GM18868 (cell line): ENCODE results near the gene COPS4.
"Not testable (repeated sequence)": the region's sequence is repeated elsewhere in the genome, so short reads cannot be mapped to it uniquely, and the experiment has no call there.

ENCODE experiments used
- ATAC-seq: cut with Tn5 transposase; IDR thresholded peaks from one replicate; pipeline ENCODE4 v1.9.1; 2021; ENCODE audit warnings: mild to moderate bottlenecking, moderate library complexity; ENCODE audit not compliant: unreplicated experiment

Gene COPS4

GRCh38 chr4:83034630-83035494 is at the start of gene COPS4:
TSS of gene COPS4 (plus strand) at chr4:83035183. CDS start at chr4:83035225, 42 bp downstream.
- ATAC-seq = peak; percentile 99

- ATAC-seq = not testable (repeated sequence)
These were observed 47.5 kb upstream of the COPS4 start for GRCh38 chr4:82987519-82987918.

GRCh38 chr4:82988323-82988832 is 46.6 kb upstream of the COPS4 start:
- no peak for ATAC-seq

- peak; percentile 96 for ATAC-seq
These were observed 45.2 kb upstream of the COPS4 start for GRCh38 chr4:82989575-82990429.

- ATAC-seq = no peak
These were observed 40.1 kb upstream of the COPS4 start for GRCh38 chr4:82994834-82995233.

GRCh38 chr4:82998898-82999297 is 36.1 kb upstream of the COPS4 start:
- no peak for ATAC-seq

GRCh38 chr4:83002329-83002728 is 32.7 kb upstream of the COPS4 start:
- no peak for ATAC-seq

- ATAC-seq = not testable (repeated sequence)
These were observed 31.8 kb upstream of the COPS4 start for GRCh38 chr4:83003044-83003791.

- no peak for ATAC-seq
These were observed 25.5 kb upstream of the COPS4 start for GRCh38 chr4:83009529-83009928.

GRCh38 chr4:83010111-83010521 is 24.9 kb upstream of the COPS4 start:
- no peak for ATAC-seq

- peak; percentile 43 for ATAC-seq
These were observed 24.3 kb upstream of the COPS4 start, which contains the start of gene LIN54 for GRCh38 chr4:83010522-83011318. TSS of gene LIN54 (minus strand) at chr4:83010823. CDS start at chr4:82984844, 25,979 bp downstream.

- ATAC-seq = no peak
These were observed 23.2 kb upstream of the COPS4 start for GRCh38 chr4:83011689-83012199.

- ATAC-seq = peak; percentile 4
These were observed 22.7 kb upstream of the COPS4 start for GRCh38 chr4:83012200-83012686.

GRCh38 chr4:83012687-83013419 is 22.1 kb upstream of the COPS4 start:
- peak; percentile 86 for ATAC-seq

- no peak for ATAC-seq
These were observed 21.5 kb upstream of the COPS4 start for GRCh38 chr4:83013420-83013867.

- ATAC-seq = no peak
These were observed 21.1 kb upstream of the COPS4 start for GRCh38 chr4:83013902-83014301.

GRCh38 chr4:83019794-83020494 is 15.0 kb upstream of the COPS4 start:
- no peak for ATAC-seq
